ENCODE data around the gene SMTNL1.

GRCh38 chr11:57513911-57514537 lies 23.4 kb upstream of the SMTNL1 start:
- TF ChIP-seq MYC (IDR thresholded peaks at IDR 0.05; ENCODE audit: borderline replicate concordance, low read length): no peak
- TF ChIP-seq GATA3 (IDR thresholded peaks at IDR 0.05; ENCODE audit: borderline replicate concordance): no peak
- no peak for TF ChIP-seq CTCF (IDR thresholded peaks at IDR 0.05)
- TF ChIP-seq MAX (IDR thresholded peaks at IDR 0.05): no peak
- TF ChIP-seq RCOR1 (IDR thresholded peaks at IDR 0.05; ENCODE audit: low read depth, low read length): no peak
- no peak for TF ChIP-seq JUN (IDR thresholded peaks at IDR 0.05)
- no peak for TF ChIP-seq POLR2A (IDR thresholded peaks at IDR 0.05; ENCODE audit: low read length)
- no peak for TF ChIP-seq SMC3 (IDR thresholded peaks at IDR 0.05)
- no peak for TF ChIP-seq REST (IDR thresholded peaks at IDR 0.05)
- no peak for TF ChIP-seq EP300 (IDR thresholded peaks at IDR 0.05)
